ENCODE results near the gene C17orf114.

The C17orf114 gene

GRCh38 chr17:4786106-4786511 lies 16.0 kb downstream of the C17orf114 start, which contains the start of gene VMO1:
TSS of gene VMO1 (minus strand) at chr17:4786364. CDS start at chr17:4786352, 12 bp downstream.
- Histone ChIP-seq H3K9me3 (ENCODE audit: low read depth, low read length, poor library complexity, severe bottlenecking) (no peaks in the 10 kb centered on the region), H3K4me1 (ENCODE audit: insufficient read depth, low read length, poor library complexity, severe bottlenecking) (peaks cover 36% of the 10 kb centered on the region), H3K27ac (ENCODE audit: low read depth, low read length, poor library complexity, severe bottlenecking) (peak within 1 kb of the TSS; percentile 86), H3K36me3 (ENCODE audit: insufficient read depth, low read length, poor library complexity, severe bottlenecking) (no peaks in the 10 kb centered on the region), H3K4me3 (ENCODE audit: low read depth, low read length, poor library complexity, severe bottlenecking) (peak within 1 kb of the TSS; percentile 41), H3K27me3 (replicated peaks; ENCODE audit: insufficient read depth, low read depth, low read length, poor library complexity) (no peaks in the 10 kb centered on the region)
- intact Hi-C loops (cut with micrococcal nuclease; ENCODE audit: unreplicated experiment), result loop anchor here (2.0 kb wide), 1 partner anchor 103 kb away; no protein-coding TSS in a partner anchor
- TF ChIP-seq EZH2 (IDR thresholded peaks at IDR 0.05; ENCODE audit: borderline replicate concordance, low read depth, low read length, poor library complexity, severe bottlenecking), result no peak
- TF ChIP-seq CTCF (conservative IDR thresholded peaks at IDR 0.05; ENCODE audit: low read depth, low read length), result no peak
- ChIA-PET CTCF (no interaction called here), POLR2A (ENCODE audit: low non-redundant PET) (no interaction called here)
- peak; percentile 90 for DNase-seq (ENCODE audit: low spot score)
- no TSS peak for BruUV-seq (replicated peaks)

- ChIA-PET POLR2A (ENCODE audit: low non-redundant PET) (no interaction called here), CTCF (no interaction called here)
- TF ChIP-seq EZH2 (IDR thresholded peaks at IDR 0.05; ENCODE audit: borderline replicate concordance, low read depth, low read length, poor library complexity, severe bottlenecking) (no peak), CTCF (conservative IDR thresholded peaks at IDR 0.05; ENCODE audit: low read depth, low read length) (no peak)
- peak overlapping the region; percentile 41 for H3K4me3 ChIP-seq (ENCODE audit: low read depth, low read length, poor library complexity, severe bottlenecking)
- peaks cover 36% of the 10 kb centered on the region for H3K4me1 ChIP-seq (ENCODE audit: insufficient read depth, low read length, poor library complexity, severe bottlenecking)
- no peaks in the 10 kb centered on the region for H3K27me3 ChIP-seq (replicated peaks; ENCODE audit: insufficient read depth, low read depth, low read length, poor library complexity)
- no peaks in the 10 kb centered on the region for H3K36me3 ChIP-seq (ENCODE audit: insufficient read depth, low read length, poor library complexity, severe bottlenecking)
- TSS peak; percentile 40 for BruUV-seq (replicated peaks)
- no peak for DNase-seq (ENCODE audit: low spot score)
- intact Hi-C loops (cut with micrococcal nuclease; ENCODE audit: unreplicated experiment), result loop anchor here (2.0 kb wide), 1 partner anchor 103 kb away; no protein-coding TSS in a partner anchor
- no peaks in the 10 kb centered on the region for H3K9me3 ChIP-seq (ENCODE audit: low read depth, low read length, poor library complexity, severe bottlenecking)
- H3K27ac ChIP-seq (ENCODE audit: low read depth, low read length, poor library complexity, severe bottlenecking), result peak overlapping the region; percentile 86
These were observed 16.6 kb downstream of the C17orf114 start for GRCh38 chr17:4785311-4786105.

GRCh38 chr17:4782652-4783051 lies 19.5 kb downstream of the C17orf114 start:
- Histone ChIP-seq H3K36me3 (ENCODE audit: insufficient read depth, low read length, poor library complexity, severe bottlenecking) (no peaks in the 10 kb centered on the region), H3K27ac (ENCODE audit: low read depth, low read length, poor library complexity, severe bottlenecking) (no peak overlapping the region), H3K4me3 (ENCODE audit: low read depth, low read length, poor library complexity, severe bottlenecking) (no peak overlapping the region), H3K9me3 (ENCODE audit: low read depth, low read length, poor library complexity, severe bottlenecking) (no peaks in the 10 kb centered on the region), H3K4me1 (ENCODE audit: insufficient read depth, low read length, poor library complexity, severe bottlenecking) (peaks cover 21% of the 10 kb centered on the region), H3K27me3 (replicated peaks; ENCODE audit: insufficient read depth, low read depth, low read length, poor library complexity) (no peaks in the 10 kb centered on the region)
- BruUV-seq (replicated peaks), result no TSS peak
- ChIA-PET CTCF (no interaction called here), POLR2A (ENCODE audit: low non-redundant PET) (no interaction called here)
- DNase-seq (ENCODE audit: low spot score), result peak; percentile 23
- intact Hi-C loops (cut with micrococcal nuclease; ENCODE audit: unreplicated experiment), result no loop called here
- no peak for TF ChIP-seq EZH2 (IDR thresholded peaks at IDR 0.05; ENCODE audit: borderline replicate concordance, low read depth, low read length, poor library complexity, severe bottlenecking)
- peak; percentile 34; the same call in 1 of the 2 replicates for TF ChIP-seq CTCF (conservative IDR thresholded peaks at IDR 0.05; ENCODE audit: low read depth, low read length)

Measured in A673 (cell line).